NCI-H2171 treated with DMSO at 0.1 percent for 48 hours (cell line): ENCODE results near the gene PLVAP.

Experiments
- DNase-seq: peaks from one replicate; lab custom pipeline; 2025; lab: John Stamatoyannopoulos, UW

PLVAP gene

GRCh38 chr19:17302391-17303166 is 74.6 kb downstream of the PLVAP start:
- DNase-seq = no peak
